Right atrium auricular region (tissue), 2 donors: ENCODE measurements around the gene MAGI2. TPM values are rescaled to one million over a fixed set of nuclear protein-coding genes. Genes with fewer than 3 reads are reported as not detected.

Source experiments
- DNase-seq: peaks from one replicate; pipeline ENCODE4 v3.0.0-alpha.2; 2019; ENCODE audit warnings: low spot score
- H3K27ac ChIP-seq, 2 donors: fragments of 200-600 bp; sonication (generic); 1 replicate in 1 of 2; 2 replicates in 1 of 2; pipeline ENCODE4 v1.5.1; 2016 to 2019
- H3K27me3 ChIP-seq, 2 donors: fragments of 200-600 bp; sonication (generic); one replicate each; pipeline versions ENCODE4 v1.5.1 to v1.6.0; 2017 to 2019
- H3K36me3 ChIP-seq: fragments of 200-600 bp; sonication (generic); one replicate; pipeline ENCODE4 v1.5.1; 2016
- H3K4me1 ChIP-seq, 2 donors: fragments of 200-600 bp; sonication (generic); one replicate each; pipeline versions ENCODE4 v1.5.1 to v1.6.0; 2017 to 2019
- H3K4me3 ChIP-seq, 2 donors: fragments of 200-600 bp; sonication (generic); 1 replicate in 1 of 2; 2 replicates in 1 of 2; pipeline ENCODE4 v1.5.1; 2017 to 2019; ENCODE audit warnings: mild to moderate bottlenecking in 1 of 2, moderate library complexity in 1 of 2
- H3K9me3 ChIP-seq, 2 donors: fragments of 200-600 bp; sonication (generic); one replicate each; pipeline ENCODE4 v1.5.1; 2019
- total RNA-seq, 2 donors: library from RNA; depleted of rRNA; stranded (reverse); fragments of >200 nt; gene quantifications; one replicate each; pipeline ENCODE4 v1.1.0, GENCODE V29; 2016
- TF ChIP-seq, protein P1 (sequence below), 2 donors: fragments of 200-600 bp; sonication (generic); IDR thresholded peaks; one replicate each; pipeline ENCODE4 v1.5.1; 2019; ENCODE audit warnings: antibody characterized with exemption in 2 of 2

Gene MAGI2
- total RNA-seq, 2 donors from 2014 or later = 5.9 to 6.0 TPM

DNA sequence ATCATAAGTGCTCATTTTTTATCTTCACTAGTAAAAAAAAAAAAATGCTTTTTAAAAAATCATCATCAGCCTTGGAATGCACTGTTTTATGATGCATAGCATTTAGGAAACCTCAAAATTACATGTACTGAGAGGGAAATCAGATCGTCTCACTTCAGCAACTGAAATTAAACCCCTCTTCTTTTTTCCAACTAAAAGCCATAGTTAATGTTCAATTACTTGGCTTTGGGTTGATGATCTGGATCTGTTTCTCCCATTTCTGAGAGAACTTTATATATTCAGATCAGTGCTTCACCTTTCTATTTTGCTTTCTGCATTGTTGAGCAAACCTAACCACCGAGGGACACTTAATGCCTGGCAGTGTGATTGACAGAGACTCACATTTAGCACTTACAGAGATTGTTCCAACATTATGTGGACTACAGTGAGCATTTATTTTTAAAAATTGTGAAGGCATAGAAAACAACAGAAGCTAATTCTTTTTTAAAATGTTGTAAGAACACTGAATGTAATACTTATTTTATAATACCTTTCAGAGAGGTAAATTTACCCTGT lies 976.5 kb downstream of the MAGI2 start:
- Histone ChIP-seq H3K4me3 (no peak overlapping the region), H3K27me3 (no peaks in the 10 kb centered on the region), H3K4me1 (no peaks in the 10 kb centered on the region), H3K36me3 (no peaks in the 10 kb centered on the region), H3K9me3 (no peaks in the 10 kb centered on the region), H3K27ac (no peak overlapping the region)
- DNase-seq = no peak
- TF ChIP-seq, protein P1, sequence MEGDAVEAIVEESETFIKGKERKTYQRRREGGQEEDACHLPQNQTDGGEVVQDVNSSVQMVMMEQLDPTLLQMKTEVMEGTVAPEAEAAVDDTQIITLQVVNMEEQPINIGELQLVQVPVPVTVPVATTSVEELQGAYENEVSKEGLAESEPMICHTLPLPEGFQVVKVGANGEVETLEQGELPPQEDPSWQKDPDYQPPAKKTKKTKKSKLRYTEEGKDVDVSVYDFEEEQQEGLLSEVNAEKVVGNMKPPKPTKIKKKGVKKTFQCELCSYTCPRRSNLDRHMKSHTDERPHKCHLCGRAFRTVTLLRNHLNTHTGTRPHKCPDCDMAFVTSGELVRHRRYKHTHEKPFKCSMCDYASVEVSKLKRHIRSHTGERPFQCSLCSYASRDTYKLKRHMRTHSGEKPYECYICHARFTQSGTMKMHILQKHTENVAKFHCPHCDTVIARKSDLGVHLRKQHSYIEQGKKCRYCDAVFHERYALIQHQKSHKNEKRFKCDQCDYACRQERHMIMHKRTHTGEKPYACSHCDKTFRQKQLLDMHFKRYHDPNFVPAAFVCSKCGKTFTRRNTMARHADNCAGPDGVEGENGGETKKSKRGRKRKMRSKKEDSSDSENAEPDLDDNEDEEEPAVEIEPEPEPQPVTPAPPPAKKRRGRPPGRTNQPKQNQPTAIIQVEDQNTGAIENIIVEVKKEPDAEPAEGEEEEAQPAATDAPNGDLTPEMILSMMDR (IDR thresholded peaks at IDR 0.05) = no peak

DNA sequence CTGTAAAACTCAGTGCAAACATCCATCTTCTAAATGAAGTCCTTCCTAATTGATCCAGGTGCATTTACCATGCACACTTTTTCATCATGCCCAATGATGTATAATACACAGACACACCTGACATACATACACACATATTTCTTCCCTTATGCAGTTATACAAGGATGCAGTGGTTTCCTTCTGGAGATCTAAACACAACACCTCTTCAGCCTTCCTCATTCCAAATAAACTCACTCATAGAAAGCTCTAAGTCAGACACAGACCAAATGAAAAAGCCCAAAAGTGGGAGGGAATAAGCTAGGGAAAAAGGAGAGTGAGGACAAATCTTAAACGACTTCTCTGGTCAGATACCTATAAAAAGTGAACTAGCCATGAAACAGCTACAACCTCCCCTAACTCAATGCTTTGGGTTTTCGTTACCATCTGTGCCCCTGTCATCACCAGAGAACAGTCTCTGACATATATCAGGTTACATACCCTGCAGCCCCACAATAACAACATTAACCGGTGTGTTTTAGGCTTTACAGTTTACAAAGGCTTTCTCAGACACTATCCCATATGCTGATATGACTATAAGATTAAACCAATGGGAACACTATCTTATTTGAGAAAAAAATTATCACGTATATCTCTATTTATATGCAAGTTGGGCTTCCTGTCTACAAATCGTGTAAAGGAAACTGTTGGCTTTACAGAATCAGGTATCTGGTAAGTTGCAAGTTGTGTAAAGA lies 979.7 kb downstream of the MAGI2 start:
- Histone ChIP-seq H3K9me3 (no peaks in the 10 kb centered on the region), H3K4me1 (no peaks in the 10 kb centered on the region), H3K27me3 (no peaks in the 10 kb centered on the region), H3K36me3 (no peaks in the 10 kb centered on the region), H3K4me3 (no peak overlapping the region), H3K27ac (no peak overlapping the region)
- DNase-seq = no peak
- TF ChIP-seq, protein P1 (IDR thresholded peaks at IDR 0.05) = no peak

DNA sequence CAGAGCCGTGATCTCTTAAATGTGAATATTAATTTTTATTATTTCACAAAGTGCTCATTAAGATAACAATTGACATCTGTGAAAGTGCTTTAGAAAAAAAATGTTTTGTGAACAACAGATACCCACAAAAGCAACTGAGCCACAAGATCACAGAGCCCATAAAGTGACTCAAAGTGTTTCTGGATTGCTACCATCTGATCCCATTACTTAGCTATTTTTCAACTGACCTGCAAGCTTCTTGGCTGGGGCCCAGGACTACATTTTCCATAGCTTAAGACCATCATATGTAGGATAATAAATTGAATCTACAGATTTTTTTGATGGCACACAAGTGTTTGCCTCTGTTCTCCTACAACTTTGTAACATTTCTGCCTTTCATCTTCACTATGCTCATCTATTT lies 980.4 kb downstream of the MAGI2 start:
- no peaks in the 10 kb centered on the region for H3K36me3 ChIP-seq
- no peaks in the 10 kb centered on the region for H3K9me3 ChIP-seq
- no peak overlapping the region for H3K27ac ChIP-seq
- no peak overlapping the region for H3K4me3 ChIP-seq
- no peak for DNase-seq
- TF ChIP-seq, protein P1 (IDR thresholded peaks at IDR 0.05) = no peak
- no peaks in the 10 kb centered on the region for H3K27me3 ChIP-seq
- H3K4me1 ChIP-seq = no peaks in the 10 kb centered on the region

DNA sequence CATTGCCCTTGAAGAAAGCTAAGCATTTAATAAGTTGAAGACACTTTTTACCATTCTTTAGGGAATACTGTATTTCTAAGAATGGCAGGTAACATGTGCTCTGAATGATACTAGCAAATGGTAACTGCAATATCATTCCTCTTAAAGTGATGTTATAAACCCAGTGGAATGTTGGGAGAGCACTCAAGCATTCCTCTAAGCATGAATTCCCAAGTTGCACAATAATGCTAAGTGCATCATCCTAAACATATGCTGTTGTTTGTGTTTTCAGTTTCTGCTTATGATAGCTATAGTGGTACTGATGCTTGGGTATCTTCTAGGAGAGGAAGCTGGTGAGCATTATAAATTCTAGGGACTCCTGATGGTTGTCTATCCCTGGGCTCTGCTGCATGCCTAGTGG lies 980.9 kb downstream of the MAGI2 start:
- H3K36me3 ChIP-seq = no peaks in the 10 kb centered on the region
- H3K27ac ChIP-seq = no peak overlapping the region
- no peak for DNase-seq
- H3K4me1 ChIP-seq = no peaks in the 10 kb centered on the region
- H3K9me3 ChIP-seq = no peaks in the 10 kb centered on the region
- TF ChIP-seq, protein P1 (IDR thresholded peaks at IDR 0.05) = no peak
- no peaks in the 10 kb centered on the region for H3K27me3 ChIP-seq
- no peak overlapping the region for H3K4me3 ChIP-seq

DNA sequence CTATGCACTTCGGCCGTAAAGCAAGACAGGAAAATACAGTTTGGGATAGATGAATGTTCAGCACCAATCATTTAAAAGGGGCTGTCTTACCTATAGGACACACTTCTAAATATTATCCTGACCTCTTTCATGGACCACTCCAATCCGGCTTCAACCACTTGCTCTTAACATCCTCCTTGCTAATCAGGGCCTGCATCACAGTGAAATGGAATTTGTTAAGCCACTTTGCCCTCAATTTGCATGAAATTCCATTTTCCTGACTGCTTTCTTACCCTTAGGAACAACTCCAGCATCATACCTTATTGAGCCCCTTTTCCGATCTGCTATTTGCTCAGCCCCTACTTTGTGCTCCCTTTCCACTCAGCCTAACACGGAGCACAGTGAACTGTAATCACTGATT lies 987.6 kb downstream of the MAGI2 start:
- no peak for DNase-seq
- H3K36me3 ChIP-seq = no peaks in the 10 kb centered on the region
- H3K4me1 ChIP-seq = no peaks in the 10 kb centered on the region
- no peaks in the 10 kb centered on the region for H3K9me3 ChIP-seq
- TF ChIP-seq, protein P1 (IDR thresholded peaks at IDR 0.05) = no peak
- H3K27me3 ChIP-seq = no peaks in the 10 kb centered on the region
- no peak overlapping the region for H3K4me3 ChIP-seq
- H3K27ac ChIP-seq = no peak overlapping the region

DNA sequence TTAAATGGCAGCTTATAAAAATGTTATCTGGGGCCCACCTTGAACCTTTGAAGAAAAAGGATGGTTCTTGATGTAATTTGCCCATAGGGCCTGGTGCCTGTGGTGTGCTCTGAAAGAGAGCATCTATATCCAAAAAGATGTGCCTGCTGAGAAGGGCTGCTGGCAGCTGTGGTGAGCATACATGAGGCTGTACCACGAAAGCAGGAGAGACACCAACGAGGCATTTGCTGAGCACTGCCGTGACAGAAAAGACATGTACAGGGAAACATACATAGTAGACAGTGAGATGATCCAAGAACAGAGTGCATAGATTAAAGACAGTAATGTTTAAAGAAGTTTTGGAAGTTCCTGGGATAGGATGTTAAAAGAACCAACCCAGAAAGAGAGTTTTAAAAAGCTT lies 990.4 kb downstream of the MAGI2 start:
- Histone ChIP-seq H3K27ac (no peak overlapping the region), H3K36me3 (no peaks in the 10 kb centered on the region), H3K4me1 (no peaks in the 10 kb centered on the region), H3K4me3 (no peak overlapping the region), H3K27me3 (no peaks in the 10 kb centered on the region), H3K9me3 (no peaks in the 10 kb centered on the region)
- TF ChIP-seq, protein P1 (IDR thresholded peaks at IDR 0.05) = no peak
- DNase-seq = no peak
